HepG2 (cell line): ENCODE measurements around the gene SLC2A6. TPM values are rescaled to one million over a fixed set of nuclear protein-coding genes. Genes with fewer than 3 reads are reported as not detected.

ENCODE experiments used
- MAZ ChIP-seq, 2 experiments: sonication (generic) in 1 of 2; formaldehyde crosslinking in 1 of 2; IDR thresholded peaks; 2 replicates each; pipeline versions ENCODE4 v1.5.0 to v1.6.1; 2012 to 2020; ENCODE audit warnings: low read depth in 2 of 2, mild to moderate bottlenecking in 2 of 2, borderline replicate concordance in 1 of 2, improper control_type of control experiment in 1 of 2, low read length in 1 of 2, missing genetic modification reagents in 1 of 2, moderate library complexity in 1 of 2
- RFX1 ChIP-seq: fragments of 450-650 bp; IDR thresholded peaks from 2 replicates; pipeline ENCODE4 v1.6.1; 2017
- SOX13 ChIP-seq, 3 experiments: fragments of 450-650 bp in 1 of 3; sonication (generic) in 1 of 3; formaldehyde crosslinking in 1 of 3; IDR thresholded peaks in 2 of 3; conservative IDR thresholded peaks in 1 of 3; 2 replicates each; pipeline versions ENCODE4 v1.5.0 to v1.6.1; 2016 to 2020; ENCODE audit warnings: antibody characterized with exemption in 1 of 3, mild to moderate bottlenecking in 1 of 3, missing compliant biosample characterization in 1 of 3, missing genetic modification reagents in 1 of 3, moderate library complexity in 1 of 3
- SOX6 ChIP-seq, 2 experiments: fragments of 450-650 bp in 1 of 2; sonication (generic) in 1 of 2; formaldehyde crosslinking in 1 of 2; IDR thresholded peaks; 2 replicates each; pipeline versions ENCODE4 v1.4.0 to v1.6.1; 2017 to 2020; ENCODE audit warnings: antibody characterized with exemption in 1 of 2, mild to moderate bottlenecking in 1 of 2, missing genetic modification reagents in 1 of 2
- TBP ChIP-seq: sonication (generic); formaldehyde crosslinking; IDR thresholded peaks from 2 replicates; pipeline ENCODE4 v1.5.0; 2020; ENCODE audit warnings: missing genetic modification reagents
- TEAD3 ChIP-seq: optimal IDR thresholded peaks from 2 replicates; pipeline ENCODE3; 2016; ENCODE audit warnings: borderline replicate concordance
- ZFP62 ChIP-seq: sonication (generic); formaldehyde crosslinking; IDR thresholded peaks from 2 replicates; pipeline ENCODE4 v1.4.0; 2020; ENCODE audit warnings: missing genetic modification reagents
- ZKSCAN8 ChIP-seq: IDR thresholded peaks from 2 replicates; pipeline ENCODE4 v1.6.1; 2016; ENCODE audit warnings: borderline replicate concordance, missing genetic modification reagents, missing compliant biosample characterization
- ZNF274 ChIP-seq: sonication (generic); formaldehyde crosslinking; IDR thresholded peaks from 2 replicates; pipeline ENCODE4 v1.5.1; 2020; ENCODE audit warnings: mild to moderate bottlenecking, missing genetic modification reagents
- ZNF343 ChIP-seq: sonication (generic); formaldehyde crosslinking; IDR thresholded peaks from 2 replicates; pipeline ENCODE4 v1.4.0; 2020; ENCODE audit warnings: mild to moderate bottlenecking, missing genetic modification reagents
- polyA plus RNA-seq, 8 experiments: library from polyadenylated mRNA; depleted of rRNA in 3 of 8; stranded (reverse) in 7 of 8; unstranded in 1 of 8; fragments of >200 nt; fragmentation: Illumina TruSeq in 4 of 8; extraction: Trizol in 4 of 8; gene quantifications; 2 replicates each; pipeline versions ENCODE4 v1.2.1 to v1.2.3, GENCODE V29; 2011 to 2016; ENCODE audit warnings: low read depth in 4 of 8, missing spikeins in 1 of 8, mixed read lengths in 1 of 8; ENCODE audit not compliant: insufficient read depth in 1 of 8
- total RNA-seq, 5 experiments: library from RNA; depleted of rRNA; stranded (reverse); fragments of >200 nt; fragmentation: Illumina TruSeq; extraction: Trizol; gene quantifications; 2 replicates each; pipeline ENCODE4 v1.2.3, GENCODE V29; 2016; ENCODE audit warnings: low read depth in 1 of 5
- TF ChIP-seq, protein P1 (sequence below): sonication (generic); formaldehyde crosslinking; IDR thresholded peaks from 2 replicates; pipeline ENCODE4 v1.4.0; 2020; ENCODE audit warnings: missing genetic modification reagents
- TF ChIP-seq, protein P2 (sequence below): sonication (generic); formaldehyde crosslinking; IDR thresholded peaks from 2 replicates; pipeline ENCODE4 v1.8.1; 2023; ENCODE audit warnings: mild to moderate bottlenecking, missing genetic modification reagents
- TF ChIP-seq, protein P3 (sequence below): sonication (generic); formaldehyde crosslinking; IDR thresholded peaks from 2 replicates; pipeline ENCODE4 v1.4.0; 2020; ENCODE audit warnings: missing genetic modification reagents; ENCODE audit errors: not compliant biosample characterization
- TF ChIP-seq, protein P4 (sequence below): sonication (generic); IDR thresholded peaks from 2 replicates; pipeline ENCODE4 v1.6.1; 2016; ENCODE audit warnings: low read depth, borderline replicate concordance
- TF ChIP-seq, protein P5 (sequence below): sonication (generic); formaldehyde crosslinking; IDR thresholded peaks from 2 replicates; pipeline ENCODE4 v1.8.0; 2022; ENCODE audit warnings: mild to moderate bottlenecking, missing genetic modification reagents
- TF ChIP-seq, protein P6 (sequence below): IDR thresholded peaks from 2 replicates; pipeline ENCODE4 v1.4.0; 2020; ENCODE audit warnings: mild to moderate bottlenecking, missing genetic modification reagents

SLC2A6 gene
- total and polyA plus RNA-seq, 2 of the 13 experiments (the other 11 are each of a cell fraction or from before 2014, with no cell fraction given) = 4.1 to 15.0 TPM

DNA sequence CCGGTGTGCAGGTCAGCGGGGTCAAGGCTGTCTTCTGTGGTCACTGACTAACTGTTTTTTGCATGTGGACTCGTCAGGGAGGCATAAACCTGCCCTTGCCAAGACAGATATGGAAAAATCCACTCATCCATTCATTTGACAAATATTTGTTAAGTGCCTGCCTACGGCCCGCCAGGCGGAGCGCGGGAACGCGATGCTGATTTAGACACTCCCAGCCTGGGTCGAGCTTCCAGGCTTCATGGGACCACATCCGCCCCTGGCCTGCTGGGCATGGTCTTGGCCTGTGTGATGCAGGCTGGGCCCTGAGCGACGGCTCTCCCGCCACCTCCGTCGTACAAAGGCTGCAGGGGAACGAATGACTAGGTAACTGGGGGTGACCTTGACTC, 27.7 kb upstream of the SLC2A6 start (continued):
- TF ChIP-seq, protein P1, sequence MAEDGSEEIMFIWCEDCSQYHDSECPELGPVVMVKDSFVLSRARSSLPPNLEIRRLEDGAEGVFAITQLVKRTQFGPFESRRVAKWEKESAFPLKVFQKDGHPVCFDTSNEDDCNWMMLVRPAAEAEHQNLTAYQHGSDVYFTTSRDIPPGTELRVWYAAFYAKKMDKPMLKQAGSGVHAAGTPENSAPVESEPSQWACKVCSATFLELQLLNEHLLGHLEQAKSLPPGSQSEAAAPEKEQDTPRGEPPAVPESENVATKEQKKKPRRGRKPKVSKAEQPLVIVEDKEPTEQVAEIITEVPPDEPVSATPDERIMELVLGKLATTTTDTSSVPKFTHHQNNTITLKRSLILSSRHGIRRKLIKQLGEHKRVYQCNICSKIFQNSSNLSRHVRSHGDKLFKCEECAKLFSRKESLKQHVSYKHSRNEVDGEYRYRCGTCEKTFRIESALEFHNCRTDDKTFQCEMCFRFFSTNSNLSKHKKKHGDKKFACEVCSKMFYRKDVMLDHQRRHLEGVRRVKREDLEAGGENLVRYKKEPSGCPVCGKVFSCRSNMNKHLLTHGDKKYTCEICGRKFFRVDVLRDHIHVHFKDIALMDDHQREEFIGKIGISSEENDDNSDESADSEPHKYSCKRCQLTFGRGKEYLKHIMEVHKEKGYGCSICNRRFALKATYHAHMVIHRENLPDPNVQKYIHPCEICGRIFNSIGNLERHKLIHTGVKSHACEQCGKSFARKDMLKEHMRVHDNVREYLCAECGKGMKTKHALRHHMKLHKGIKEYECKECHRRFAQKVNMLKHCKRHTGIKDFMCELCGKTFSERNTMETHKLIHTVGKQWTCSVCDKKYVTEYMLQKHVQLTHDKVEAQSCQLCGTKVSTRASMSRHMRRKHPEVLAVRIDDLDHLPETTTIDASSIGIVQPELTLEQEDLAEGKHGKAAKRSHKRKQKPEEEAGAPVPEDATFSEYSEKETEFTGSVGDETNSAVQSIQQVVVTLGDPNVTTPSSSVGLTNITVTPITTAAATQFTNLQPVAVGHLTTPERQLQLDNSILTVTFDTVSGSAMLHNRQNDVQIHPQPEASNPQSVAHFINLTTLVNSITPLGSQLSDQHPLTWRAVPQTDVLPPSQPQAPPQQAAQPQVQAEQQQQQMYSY = peak; percentile 62; the same call in 1 of the 2 replicates
- no peak for TF ChIP-seq ZNF274 (CRISPR knock-in tag)
- TF ChIP-seq TBP (CRISPR knock-in tag) = no peak; the same call in 1 of the 2 replicates
- TF ChIP-seq RFX1 = no peak
- 0 out of 2 replicates have a peak, but pooled peaks have one; percentile 39 for TF ChIP-seq ZKSCAN8 (CRISPR knock-in tag)
- TF ChIP-seq, protein P2, sequence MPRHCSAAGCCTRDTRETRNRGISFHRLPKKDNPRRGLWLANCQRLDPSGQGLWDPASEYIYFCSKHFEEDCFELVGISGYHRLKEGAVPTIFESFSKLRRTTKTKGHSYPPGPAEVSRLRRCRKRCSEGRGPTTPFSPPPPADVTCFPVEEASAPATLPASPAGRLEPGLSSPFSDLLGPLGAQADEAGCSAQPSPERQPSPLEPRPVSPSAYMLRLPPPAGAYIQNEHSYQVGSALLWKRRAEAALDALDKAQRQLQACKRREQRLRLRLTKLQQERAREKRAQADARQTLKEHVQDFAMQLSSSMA (CRISPR knock-in tag) = no peak
- no peak for TF ChIP-seq MAZ (IDR thresholded peaks at IDR 0.05; ENCODE audit: borderline replicate concordance, low read depth, low read length)
- TF ChIP-seq MAZ (CRISPR knock-in tag; IDR thresholded peaks at IDR 0.05; ENCODE audit: low read depth) = peak; percentile 90
- TF ChIP-seq, protein P3, sequence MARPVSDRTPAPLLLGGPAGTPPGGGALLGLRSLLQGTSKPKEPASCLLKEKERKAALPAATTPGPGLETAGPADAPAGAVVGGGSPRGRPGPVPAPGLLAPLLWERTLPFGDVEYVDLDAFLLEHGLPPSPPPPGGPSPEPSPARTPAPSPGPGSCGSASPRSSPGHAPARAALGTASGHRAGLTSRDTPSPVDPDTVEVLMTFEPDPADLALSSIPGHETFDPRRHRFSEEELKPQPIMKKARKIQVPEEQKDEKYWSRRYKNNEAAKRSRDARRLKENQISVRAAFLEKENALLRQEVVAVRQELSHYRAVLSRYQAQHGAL (CRISPR knock-in tag) = peak; percentile 70
- TF ChIP-seq ZNF343 (CRISPR knock-in tag) = no peak
- TF ChIP-seq, protein P4, sequence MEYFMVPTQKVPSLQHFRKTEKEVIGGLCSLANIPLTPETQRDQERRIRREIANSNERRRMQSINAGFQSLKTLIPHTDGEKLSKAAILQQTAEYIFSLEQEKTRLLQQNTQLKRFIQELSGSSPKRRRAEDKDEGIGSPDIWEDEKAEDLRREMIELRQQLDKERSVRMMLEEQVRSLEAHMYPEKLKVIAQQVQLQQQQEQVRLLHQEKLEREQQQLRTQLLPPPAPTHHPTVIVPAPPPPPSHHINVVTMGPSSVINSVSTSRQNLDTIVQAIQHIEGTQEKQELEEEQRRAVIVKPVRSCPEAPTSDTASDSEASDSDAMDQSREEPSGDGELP = peak; percentile 50; the same call in 1 of the 2 replicates
- no peak for TF ChIP-seq SOX13 (IDR thresholded peaks at IDR 0.05)
- peak in 1 of 2 experiments; percentile 77; a peak in 2 of 4 replicates for TF ChIP-seq SOX13 (CRISPR knock-in tag; conservative IDR thresholded peaks at IDR 0.05 in 1 of 2, IDR thresholded peaks at IDR 0.05 in 1 of 2)
- TF ChIP-seq, protein P5, sequence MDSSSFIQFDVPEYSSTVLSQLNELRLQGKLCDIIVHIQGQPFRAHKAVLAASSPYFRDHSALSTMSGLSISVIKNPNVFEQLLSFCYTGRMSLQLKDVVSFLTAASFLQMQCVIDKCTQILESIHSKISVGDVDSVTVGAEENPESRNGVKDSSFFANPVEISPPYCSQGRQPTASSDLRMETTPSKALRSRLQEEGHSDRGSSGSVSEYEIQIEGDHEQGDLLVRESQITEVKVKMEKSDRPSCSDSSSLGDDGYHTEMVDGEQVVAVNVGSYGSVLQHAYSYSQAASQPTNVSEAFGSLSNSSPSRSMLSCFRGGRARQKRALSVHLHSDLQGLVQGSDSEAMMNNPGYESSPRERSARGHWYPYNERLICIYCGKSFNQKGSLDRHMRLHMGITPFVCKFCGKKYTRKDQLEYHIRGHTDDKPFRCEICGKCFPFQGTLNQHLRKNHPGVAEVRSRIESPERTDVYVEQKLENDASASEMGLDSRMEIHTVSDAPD (CRISPR knock-in tag) = peak; percentile 80; the same call in 1 of the 2 replicates
- TF ChIP-seq ZFP62 = no peak
- no peak for TF ChIP-seq SOX6 (IDR thresholded peaks at IDR 0.05)
- peak; percentile 84 for TF ChIP-seq SOX6 (CRISPR knock-in tag; IDR thresholded peaks at IDR 0.05)
- peak; percentile 80 for TF ChIP-seq TEAD3 (CRISPR knock-in tag)
- TF ChIP-seq, protein P6, sequence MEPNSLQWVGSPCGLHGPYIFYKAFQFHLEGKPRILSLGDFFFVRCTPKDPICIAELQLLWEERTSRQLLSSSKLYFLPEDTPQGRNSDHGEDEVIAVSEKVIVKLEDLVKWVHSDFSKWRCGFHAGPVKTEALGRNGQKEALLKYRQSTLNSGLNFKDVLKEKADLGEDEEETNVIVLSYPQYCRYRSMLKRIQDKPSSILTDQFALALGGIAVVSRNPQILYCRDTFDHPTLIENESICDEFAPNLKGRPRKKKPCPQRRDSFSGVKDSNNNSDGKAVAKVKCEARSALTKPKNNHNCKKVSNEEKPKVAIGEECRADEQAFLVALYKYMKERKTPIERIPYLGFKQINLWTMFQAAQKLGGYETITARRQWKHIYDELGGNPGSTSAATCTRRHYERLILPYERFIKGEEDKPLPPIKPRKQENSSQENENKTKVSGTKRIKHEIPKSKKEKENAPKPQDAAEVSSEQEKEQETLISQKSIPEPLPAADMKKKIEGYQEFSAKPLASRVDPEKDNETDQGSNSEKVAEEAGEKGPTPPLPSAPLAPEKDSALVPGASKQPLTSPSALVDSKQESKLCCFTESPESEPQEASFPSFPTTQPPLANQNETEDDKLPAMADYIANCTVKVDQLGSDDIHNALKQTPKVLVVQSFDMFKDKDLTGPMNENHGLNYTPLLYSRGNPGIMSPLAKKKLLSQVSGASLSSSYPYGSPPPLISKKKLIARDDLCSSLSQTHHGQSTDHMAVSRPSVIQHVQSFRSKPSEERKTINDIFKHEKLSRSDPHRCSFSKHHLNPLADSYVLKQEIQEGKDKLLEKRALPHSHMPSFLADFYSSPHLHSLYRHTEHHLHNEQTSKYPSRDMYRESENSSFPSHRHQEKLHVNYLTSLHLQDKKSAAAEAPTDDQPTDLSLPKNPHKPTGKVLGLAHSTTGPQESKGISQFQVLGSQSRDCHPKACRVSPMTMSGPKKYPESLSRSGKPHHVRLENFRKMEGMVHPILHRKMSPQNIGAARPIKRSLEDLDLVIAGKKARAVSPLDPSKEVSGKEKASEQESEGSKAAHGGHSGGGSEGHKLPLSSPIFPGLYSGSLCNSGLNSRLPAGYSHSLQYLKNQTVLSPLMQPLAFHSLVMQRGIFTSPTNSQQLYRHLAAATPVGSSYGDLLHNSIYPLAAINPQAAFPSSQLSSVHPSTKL (CRISPR knock-in tag) = peak; percentile 87
